HS-5 (cell line): ENCODE data around the gene HMGXB3.
"Not testable (repeated sequence)": the region's sequence is repeated elsewhere in the genome, so short reads cannot be mapped to it uniquely, and the experiment has no call there.

Experiments used
- DNase-seq: peaks from one replicate; pipeline ENCODE4 v3.0.0-alpha.2; 2012; ENCODE audit warnings: low read depth

Gene HMGXB3

DNA sequence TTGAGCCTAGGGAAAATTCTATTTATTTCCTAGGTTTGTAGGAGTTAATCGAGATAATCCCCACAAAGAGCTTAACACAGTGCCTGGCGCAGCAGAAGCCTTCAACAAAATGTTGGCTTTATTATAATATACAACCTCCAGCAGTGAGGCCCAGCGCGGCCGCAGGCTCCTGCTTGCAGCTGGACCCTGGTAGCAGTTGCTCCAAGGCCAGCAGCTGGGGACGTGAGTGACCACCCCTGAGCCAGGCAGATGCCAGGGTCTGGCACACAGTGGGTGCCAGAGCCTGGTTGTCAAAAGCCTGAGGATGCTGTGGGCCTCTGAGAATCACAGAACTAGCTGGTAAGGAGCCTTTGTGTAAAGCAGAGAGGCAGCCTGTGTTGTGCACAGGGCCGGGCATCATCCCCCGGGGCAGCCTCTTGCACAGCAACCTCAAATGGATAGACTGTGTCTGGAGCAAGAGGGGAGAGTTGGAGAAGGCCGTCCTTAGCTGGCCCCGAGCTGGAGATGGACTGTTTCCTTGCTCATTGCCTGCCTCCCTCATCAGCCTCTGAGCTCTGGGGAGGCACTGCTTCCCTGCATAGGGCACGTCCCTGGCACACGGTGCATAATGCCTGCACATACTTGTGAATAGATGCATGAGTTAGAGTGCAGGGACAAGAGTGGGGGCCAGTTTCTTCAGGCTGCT lies 68.6 kb downstream of the HMGXB3 start:
- no peak for DNase-seq

GRCh38 chr5:150069672-150070627 lies 69.4 kb downstream of the HMGXB3 start:
- no peak for DNase-seq

GRCh38 chr5:150070821-150071220 lies 70.3 kb downstream of the HMGXB3 start:
- DNase-seq: no peak

- no peak for DNase-seq
These were observed 72.6 kb downstream of the HMGXB3 start for GRCh38 chr5:150073086-150073625.

- no peak for DNase-seq
These were observed 73.1 kb downstream of the HMGXB3 start for GRCh38 chr5:150073677-150074076.

- DNase-seq: no peak
These were observed 74.7 kb downstream of the HMGXB3 start for GRCh38 chr5:150075233-150075632.

DNA sequence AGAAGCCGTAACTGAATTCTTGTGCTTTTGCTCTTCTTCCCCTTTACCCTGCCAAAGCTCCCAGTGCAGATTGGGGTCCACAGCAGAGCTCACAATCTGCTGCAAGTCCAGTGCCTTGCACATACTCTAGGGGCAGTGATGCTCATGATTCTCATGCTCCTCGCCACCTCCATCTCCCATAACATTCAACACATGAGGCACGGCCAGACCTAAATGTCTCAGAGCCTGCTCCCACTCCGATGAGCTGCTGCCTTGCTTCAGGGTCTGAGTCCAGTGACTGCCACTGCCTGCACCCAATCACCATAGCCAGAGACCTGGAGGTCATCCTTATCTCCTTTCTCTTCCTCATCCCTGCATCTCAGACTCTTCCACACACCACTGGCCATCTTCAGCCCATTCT lies 75.3 kb downstream of the HMGXB3 start:
- DNase-seq: no peak

GRCh38 chr5:150077060-150077459 lies 76.5 kb downstream of the HMGXB3 start:
- DNase-seq: no peak

DNA sequence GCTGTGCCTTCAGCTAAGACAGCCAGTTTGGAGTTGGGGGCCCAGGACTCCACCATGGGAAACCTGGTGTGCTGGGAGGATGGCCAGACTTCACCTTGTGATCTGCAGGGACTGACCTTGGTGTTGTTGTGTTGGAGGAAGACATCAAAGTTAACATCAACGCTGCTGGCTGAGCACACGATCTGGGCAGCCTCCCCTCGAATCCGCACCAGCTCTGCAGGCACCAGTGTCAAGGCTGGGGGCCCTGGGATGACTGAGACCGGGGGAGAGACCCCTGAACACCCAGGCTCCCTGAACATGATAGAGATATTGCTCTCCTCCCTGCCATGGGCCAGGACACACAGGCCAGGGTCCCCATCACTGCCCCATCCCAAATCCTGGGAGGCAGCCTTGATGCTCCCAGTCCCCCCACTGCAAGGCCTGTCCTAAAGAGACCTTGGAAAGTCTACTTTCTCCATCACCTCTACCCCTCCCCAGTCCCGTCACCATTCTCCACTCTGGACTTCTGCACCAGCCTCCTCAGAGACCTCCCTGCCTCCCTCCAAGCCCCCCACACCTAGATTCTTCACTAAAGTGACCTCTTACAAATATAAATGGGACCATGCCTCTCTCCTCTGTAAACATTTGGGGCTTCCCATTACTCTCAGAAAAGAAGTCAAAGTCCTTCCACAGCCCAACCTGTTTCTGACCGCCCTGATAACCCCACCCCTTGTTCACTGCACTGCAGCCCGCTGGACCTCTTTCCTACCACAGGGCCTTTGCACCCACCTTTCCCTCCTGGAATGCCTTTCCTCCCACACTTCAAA lies 77.7 kb downstream of the HMGXB3 start:
- DNase-seq: no peak

- no peak for DNase-seq
These were observed 78.5 kb downstream of the HMGXB3 start for GRCh38 chr5:150078802-150079689.

DNA sequence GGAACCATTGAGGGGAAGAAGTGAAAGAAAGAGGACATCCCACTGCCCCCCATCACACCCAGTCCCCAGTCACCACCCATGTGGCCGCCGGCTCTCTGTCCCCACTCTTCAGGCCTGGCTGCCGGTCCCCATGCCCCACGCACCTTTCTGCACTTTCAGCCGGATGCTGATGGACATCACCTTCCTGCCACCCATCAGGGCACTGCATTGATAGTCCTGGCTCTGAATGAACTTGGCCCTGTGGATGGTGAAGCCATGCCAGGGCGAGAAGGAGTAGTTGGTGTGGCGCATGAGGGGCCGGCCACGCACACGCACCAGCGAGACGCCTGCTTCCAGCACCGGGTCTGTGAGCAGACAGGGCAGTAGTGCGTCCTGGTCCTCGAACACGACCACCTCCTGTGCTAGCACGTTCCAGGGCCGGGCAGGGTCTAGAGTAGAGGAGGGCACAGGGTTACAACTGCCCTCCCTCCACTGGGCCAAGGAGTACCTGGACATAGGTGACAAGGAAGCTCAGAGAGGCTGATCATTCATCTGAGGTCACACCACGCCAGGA lies 79.4 kb downstream of the HMGXB3 start:
- DNase-seq: no peak

- no peak for DNase-seq
These were observed 80.3 kb downstream of the HMGXB3 start for GRCh38 chr5:150080696-150081435.

- DNase-seq: no peak
These were observed 81.2 kb downstream of the HMGXB3 start for GRCh38 chr5:150081541-150082283.

- DNase-seq: no peak
These were observed 81.8 kb downstream of the HMGXB3 start for GRCh38 chr5:150082374-150082773.

GRCh38 chr5:150082889-150083288 lies 82.3 kb downstream of the HMGXB3 start:
- DNase-seq: no peak

DNA sequence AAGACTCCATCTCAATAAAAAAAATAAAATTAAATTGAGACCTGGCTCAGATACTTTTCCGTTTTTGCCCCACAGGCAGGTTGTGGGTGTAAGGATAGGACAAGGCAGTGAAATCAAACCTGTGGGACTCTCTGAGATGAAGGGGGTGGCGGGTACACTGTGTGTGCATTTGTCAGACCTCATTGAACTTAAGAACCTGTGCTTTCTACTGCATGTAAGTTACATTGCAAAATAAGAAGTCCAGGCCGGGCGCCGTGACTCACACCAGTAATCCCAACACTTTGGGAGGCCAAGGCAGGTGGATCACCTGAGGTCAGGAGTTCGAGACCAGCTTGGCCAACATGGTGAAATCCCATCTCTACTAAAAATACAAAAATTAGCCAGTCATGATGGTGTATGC lies 84.2 kb downstream of the HMGXB3 start:
- not testable (repeated sequence) for DNase-seq

GRCh38 chr5:150085191-150085912 lies 84.8 kb downstream of the HMGXB3 start:
- no peak for DNase-seq

- no peak for DNase-seq
These were observed 85.6 kb downstream of the HMGXB3 start, which contains the start of gene CSF1R for GRCh38 chr5:150085950-150086715. Gene CSF1R, minus strand, starts transcription at chr5:150086554. Its CDS starts 127 bp downstream, at chr5:150086427.
